Measurements from ENCODE around the gene RNASE4. TPM values are rescaled to one million over a fixed set of nuclear protein-coding genes. Genes with fewer than 3 reads are reported as not detected.

The RNASE4 gene
- total RNA-seq, 1 experiment from 2014 or later = 3.9 TPM

DNA sequence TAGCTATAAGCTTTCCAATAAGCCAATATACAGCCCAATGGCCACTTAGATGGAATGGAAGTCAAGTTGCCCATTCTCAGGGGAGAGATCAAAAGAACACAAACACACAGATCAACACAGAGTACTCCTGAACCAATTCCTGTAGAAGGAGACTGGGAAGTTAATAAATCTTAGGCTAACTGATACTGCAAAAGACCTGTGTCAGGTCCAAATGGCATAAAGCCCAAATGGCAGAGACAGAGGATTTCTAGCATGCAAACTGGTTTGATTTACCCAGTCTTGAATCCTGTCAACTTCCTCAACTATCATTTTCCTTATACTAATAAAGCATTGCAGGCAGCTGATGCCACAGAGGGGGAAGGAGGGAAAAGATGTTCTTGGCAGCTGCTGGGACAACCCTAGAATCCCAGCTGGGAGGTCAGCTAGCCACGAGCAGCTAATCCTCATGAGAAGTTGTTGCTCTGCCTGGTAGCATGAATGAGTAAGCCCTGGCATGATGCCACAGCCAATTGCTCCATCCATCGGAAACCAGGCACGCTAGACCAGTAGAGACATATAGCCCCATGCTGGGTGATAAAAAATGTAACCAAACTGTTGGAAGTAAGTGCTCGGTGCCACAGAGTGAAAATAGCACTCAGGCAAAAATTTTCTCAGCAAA, 30.4 kb downstream of the RNASE4 start:
- Histone ChIP-seq H3K27me3 (ENCODE audit: insufficient read depth, low read length) (no peaks in the 10 kb centered on the region), H3K4me1 (ENCODE audit: control insufficient read depth in 1 of 2, insufficient read depth in 2 of 2, low read length in 2 of 2) (no peaks in the 10 kb centered on the region), H3K27ac (ENCODE audit: low read depth, low read length) (no peak overlapping the region), H3K9ac (ENCODE audit: low read length) (no peak overlapping the region), H4K20me1 (ENCODE audit: insufficient read depth) (no peaks in the 10 kb centered on the region), H2AFZ (ENCODE audit: low read depth, low read length, poor library complexity, severe bottlenecking) (no peak overlapping the region), H3K79me2 (ENCODE audit: insufficient read depth, low read length) (no peaks in the 10 kb centered on the region), H3K9me2 (ENCODE audit: insufficient read depth) (no peaks in the 10 kb centered on the region), H3K4me3 (replicated peaks in 1 of 2; ENCODE audit: low read depth in 1 of 2, low read length in 2 of 2) (no peak overlapping the region), H3K4me2 (ENCODE audit: low read length) (no peak overlapping the region), H3K36me3 (ENCODE audit: control insufficient read depth in 1 of 2, insufficient read depth in 2 of 2, low read length in 2 of 2) (no peaks in the 10 kb centered on the region), H3K9me3 (ENCODE audit: control insufficient read depth in 1 of 2, insufficient read depth in 1 of 2, low read depth in 1 of 2, low read length in 2 of 2) (no peaks in the 10 kb centered on the region)
- CTCF ChIA-PET = no interaction called here
- ATAC-seq (no peak), DNase-seq (ENCODE audit: low read depth, low spot score) (no peak)
- no TSS peak for BruUV-seq (replicated peaks)
- TF ChIP-seq ZFX (IDR thresholded peaks at IDR 0.05) (no peak), CEBPB (IDR thresholded peaks at IDR 0.05; ENCODE audit: low read depth) (no peak), SP1 (IDR thresholded peaks at IDR 0.05; ENCODE audit: low read depth) (no peak), SIN3A (IDR thresholded peaks at IDR 0.05; ENCODE audit: low read depth) (no peak), MAX (IDR thresholded peaks at IDR 0.05) (no peak), TCF7L2 (IDR thresholded peaks at IDR 0.05; ENCODE audit: borderline replicate concordance, extremely low read depth, insufficient read depth, insufficient read length) (no peak), EZH2 (IDR thresholded peaks at IDR 0.05) (no peak), ELF1 (IDR thresholded peaks at IDR 0.05; ENCODE audit: borderline replicate concordance, low read depth) (no peak), EZH2phosphoT487 (IDR thresholded peaks at IDR 0.05; ENCODE audit: borderline replicate concordance) (no peak), YY1 (IDR thresholded peaks at IDR 0.05; ENCODE audit: extremely low read depth, insufficient replicate concordance, low read depth, low read length) (no peak), CBX3 (IDR thresholded peaks at IDR 0.05; ENCODE audit: low read depth) (no peak), REST (IDR thresholded peaks at IDR 0.05; ENCODE audit: low read depth) (no peak), POLR2A (IDR thresholded peaks at IDR 0.05; ENCODE audit: borderline replicate concordance, extremely low read depth, insufficient read depth, insufficient read length) (no peak), SRF (IDR thresholded peaks at IDR 0.05; ENCODE audit: low read depth) (no peak), JUND (IDR thresholded peaks at IDR 0.05) (no peak), FOSL1 (IDR thresholded peaks at IDR 0.05; ENCODE audit: low read depth) (no peak), EGR1 (IDR thresholded peaks at IDR 0.05; ENCODE audit: low read depth) (no peak)
- TF ChIP-seq, protein P1, sequence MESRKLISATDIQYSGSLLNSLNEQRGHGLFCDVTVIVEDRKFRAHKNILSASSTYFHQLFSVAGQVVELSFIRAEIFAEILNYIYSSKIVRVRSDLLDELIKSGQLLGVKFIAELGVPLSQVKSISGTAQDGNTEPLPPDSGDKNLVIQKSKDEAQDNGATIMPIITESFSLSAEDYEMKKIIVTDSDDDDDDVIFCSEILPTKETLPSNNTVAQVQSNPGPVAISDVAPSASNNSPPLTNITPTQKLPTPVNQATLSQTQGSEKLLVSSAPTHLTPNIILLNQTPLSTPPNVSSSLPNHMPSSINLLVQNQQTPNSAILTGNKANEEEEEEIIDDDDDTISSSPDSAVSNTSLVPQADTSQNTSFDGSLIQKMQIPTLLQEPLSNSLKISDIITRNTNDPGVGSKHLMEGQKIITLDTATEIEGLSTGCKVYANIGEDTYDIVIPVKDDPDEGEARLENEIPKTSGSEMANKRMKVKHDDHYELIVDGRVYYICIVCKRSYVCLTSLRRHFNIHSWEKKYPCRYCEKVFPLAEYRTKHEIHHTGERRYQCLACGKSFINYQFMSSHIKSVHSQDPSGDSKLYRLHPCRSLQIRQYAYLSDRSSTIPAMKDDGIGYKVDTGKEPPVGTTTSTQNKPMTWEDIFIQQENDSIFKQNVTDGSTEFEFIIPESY (IDR thresholded peaks at IDR 0.05; ENCODE audit: extremely low read depth, insufficient replicate concordance, low read length) = no peak
- TF ChIP-seq, protein P2, sequence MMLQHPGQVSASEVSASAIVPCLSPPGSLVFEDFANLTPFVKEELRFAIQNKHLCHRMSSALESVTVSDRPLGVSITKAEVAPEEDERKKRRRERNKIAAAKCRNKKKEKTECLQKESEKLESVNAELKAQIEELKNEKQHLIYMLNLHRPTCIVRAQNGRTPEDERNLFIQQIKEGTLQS (IDR thresholded peaks at IDR 0.05) = no peak
- RAD21 ChIA-PET (ENCODE audit: low non-redundant PET in 1 of 2, low total read pairs in 2 of 2, uncharacterized antibody in 2 of 2, unreplicated experiment in 2 of 2) = no interaction called here
- intact Hi-C loops (cut with micrococcal nuclease) = no loop called here
- POLR2A ChIA-PET = no interaction called here
